Measurements from ENCODE around the gene CATSPERB. TPM values are rescaled to one million over a fixed set of nuclear protein-coding genes. Genes with fewer than 3 reads are reported as not detected.
A peak's percentile ranks its signal among the peaks of the same experiment; 100 is the strongest.

Gene CATSPERB
- total and polyA plus RNA-seq, 2 donors from 2014 or later = 0.17 to 2.1 TPM

- Histone ChIP-seq H3K9ac (ENCODE audit: low read length in 3 of 3) (no peak overlapping the region), H3K27ac (ENCODE audit: low read depth in 2 of 2, low read length in 2 of 2) (no peak overlapping the region), H3K36me3 (ENCODE audit: control insufficient read depth in 2 of 3, insufficient read depth in 3 of 3, low read length in 3 of 3) (no peaks in the 10 kb centered on the region), H3K4me1 (ENCODE audit: control insufficient read depth in 2 of 3, insufficient read depth in 2 of 3, low read depth in 1 of 3, low read length in 3 of 3) (no peaks in the 10 kb centered on the region), H3K4me3 (ENCODE audit: low read length in 3 of 3) (no peak overlapping the region), H3K9me3 (ENCODE audit: control insufficient read depth in 2 of 3, insufficient read depth in 1 of 3, low read length in 3 of 3) (peaks cover 0 to 2% (median 0%) of the 10 kb centered on the region in 3 donors), H3K27me3 (ENCODE audit: control insufficient read depth, insufficient read depth, low read length) (no peaks in the 10 kb centered on the region)
- no peak for TF ChIP-seq CTCF (IDR thresholded peaks at IDR 0.05; ENCODE audit: borderline replicate concordance, extremely low read depth, insufficient read depth)
- DNase-seq = no peak
- intact Hi-C loops (cut with DNase I) = no loop called here
- no peak for FAIRE-seq
Observed at GRCh38 chr14:91654836-91655235, 77.0 kb downstream of the CATSPERB start.

- Histone ChIP-seq H3K4me1 (ENCODE audit: control insufficient read depth in 2 of 3, insufficient read depth in 2 of 3, low read depth in 1 of 3, low read length in 3 of 3) (no peaks in the 10 kb centered on the region), H3K27ac (ENCODE audit: low read depth in 2 of 2, low read length in 2 of 2) (no peak overlapping the region), H3K9me3 (ENCODE audit: control insufficient read depth in 2 of 3, insufficient read depth in 1 of 3, low read length in 3 of 3) (peaks cover 0 to 2% (median 0%) of the 10 kb centered on the region in 3 donors), H3K4me3 (ENCODE audit: low read length in 3 of 3) (no peak overlapping the region), H3K9ac (ENCODE audit: low read length in 3 of 3) (no peak overlapping the region), H3K27me3 (ENCODE audit: control insufficient read depth, insufficient read depth, low read length) (no peaks in the 10 kb centered on the region), H3K36me3 (ENCODE audit: control insufficient read depth in 2 of 3, insufficient read depth in 3 of 3, low read length in 3 of 3) (no peaks in the 10 kb centered on the region)
- intact Hi-C loops (cut with DNase I) = no loop called here
- no peak for DNase-seq
- TF ChIP-seq CTCF (IDR thresholded peaks at IDR 0.05; ENCODE audit: borderline replicate concordance, extremely low read depth, insufficient read depth) = no peak
- FAIRE-seq = no peak
Observed at GRCh38 chr14:91653451-91653850, 78.4 kb downstream of the CATSPERB start.

- no peak overlapping the region for H3K27ac ChIP-seq (ENCODE audit: low read depth in 2 of 2, low read length in 2 of 2)
- H3K36me3 ChIP-seq (ENCODE audit: control insufficient read depth in 2 of 3, insufficient read depth in 3 of 3, low read length in 3 of 3) = no peaks in the 10 kb centered on the region
- no peak overlapping the region for H3K9ac ChIP-seq (ENCODE audit: low read length in 3 of 3)
- no peaks in the 10 kb centered on the region for H3K27me3 ChIP-seq (ENCODE audit: control insufficient read depth, insufficient read depth, low read length)
- DNase-seq = peak in 2 of 5 donors; percentile 3 to 40
- FAIRE-seq = peak; percentile 79
- TF ChIP-seq CTCF (IDR thresholded peaks at IDR 0.05; ENCODE audit: borderline replicate concordance, extremely low read depth, insufficient read depth) = peak; percentile 56
- no peak overlapping the region for H3K4me3 ChIP-seq (ENCODE audit: low read length in 3 of 3)
- H3K4me1 ChIP-seq (ENCODE audit: control insufficient read depth in 2 of 3, insufficient read depth in 2 of 3, low read depth in 1 of 3, low read length in 3 of 3) = no peaks in the 10 kb centered on the region
- no peaks in the 10 kb centered on the region for H3K9me3 ChIP-seq (ENCODE audit: control insufficient read depth in 2 of 3, insufficient read depth in 1 of 3, low read length in 3 of 3)
- intact Hi-C loops (cut with DNase I) = no loop called here
Observed at GRCh38 chr14:91649930-91650329, 82.0 kb downstream of the CATSPERB start.

GRCh38 chr14:91647856-91648255 is 84.0 kb downstream of the CATSPERB start:
- Histone ChIP-seq H3K9ac (ENCODE audit: low read length in 3 of 3) (no peak overlapping the region), H3K27ac (ENCODE audit: low read depth in 2 of 2, low read length in 2 of 2) (no peak overlapping the region), H3K9me3 (ENCODE audit: control insufficient read depth in 2 of 3, insufficient read depth in 1 of 3, low read length in 3 of 3) (no peaks in the 10 kb centered on the region), H3K4me3 (ENCODE audit: low read length in 3 of 3) (no peak overlapping the region), H3K4me1 (ENCODE audit: control insufficient read depth in 2 of 3, insufficient read depth in 2 of 3, low read depth in 1 of 3, low read length in 3 of 3) (no peaks in the 10 kb centered on the region), H3K27me3 (ENCODE audit: control insufficient read depth, insufficient read depth, low read length) (no peaks in the 10 kb centered on the region), H3K36me3 (ENCODE audit: control insufficient read depth in 2 of 3, insufficient read depth in 3 of 3, low read length in 3 of 3) (no peaks in the 10 kb centered on the region)
- no peak for TF ChIP-seq CTCF (IDR thresholded peaks at IDR 0.05; ENCODE audit: borderline replicate concordance, extremely low read depth, insufficient read depth)
- no peak for FAIRE-seq
- no peak for DNase-seq
- intact Hi-C loops (cut with DNase I) = no loop called here
